HG02798 (cell line): ENCODE results near the gene FASTK.

Experiments
- ATAC-seq: cut with Tn5 transposase; IDR thresholded peaks from one replicate; pipeline ENCODE4 v1.9.1; 2021; ENCODE audit warnings: mild to moderate bottlenecking; ENCODE audit not compliant: unreplicated experiment, poor library complexity

FASTK gene

GRCh38 chr7:151083071-151083823 is 2.6 kb upstream of the FASTK start, which contains the start of gene TMUB1:
Gene TMUB1 (minus strand): TSS chr7:151083493. CDS start chr7:151082563, 930 bp downstream.
- peak; percentile 64 for ATAC-seq

DNA sequence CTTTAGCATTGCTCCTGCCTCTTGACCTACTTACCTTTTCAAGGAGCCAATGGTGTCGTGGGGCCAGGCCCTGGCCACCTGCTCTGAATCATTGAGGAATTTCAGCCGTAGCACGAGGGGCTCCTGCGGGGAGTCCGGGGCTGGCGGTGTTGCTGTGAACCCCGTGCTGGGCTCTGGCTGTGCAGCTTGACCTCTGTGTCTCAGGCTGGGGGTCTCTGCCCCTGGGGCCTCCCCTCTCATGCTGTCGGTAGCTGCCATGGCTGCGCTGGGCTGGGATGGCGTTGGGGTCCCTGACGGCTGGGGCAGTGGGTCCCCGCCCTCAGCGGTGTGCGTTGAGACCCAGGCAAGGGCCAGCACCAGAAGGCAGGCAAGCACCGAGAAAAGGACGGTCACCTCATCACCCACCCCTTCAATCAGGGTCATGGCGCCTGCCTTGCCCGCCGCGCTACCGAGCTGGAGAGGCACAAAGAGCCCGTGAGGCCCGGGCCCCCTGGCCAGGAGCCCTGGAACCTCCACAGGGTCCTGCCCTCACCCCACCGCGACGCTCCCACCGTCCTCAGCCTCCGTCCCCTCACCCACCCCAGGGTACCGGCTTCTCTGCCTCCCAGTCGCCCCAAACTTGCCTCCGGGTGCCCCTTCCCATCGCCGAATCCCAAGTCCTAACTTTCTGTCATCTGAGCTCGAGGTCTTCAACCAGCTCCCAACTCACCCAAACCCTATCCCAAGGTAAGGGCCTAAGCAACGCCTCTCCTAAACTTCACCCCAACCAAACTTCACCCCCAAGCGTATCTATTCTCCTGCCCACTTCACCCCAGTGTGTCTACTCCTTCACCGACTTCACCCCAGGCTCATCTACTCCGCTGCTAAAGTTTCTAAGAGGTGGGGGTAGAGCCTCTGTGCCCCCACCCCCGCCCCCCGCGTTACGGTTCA is 1.8 kb upstream of the FASTK start:
- ATAC-seq, result no peak

GRCh38 chr7:151081170-151082101 is 827 bp upstream of the FASTK start:
- no peak for ATAC-seq

DNA sequence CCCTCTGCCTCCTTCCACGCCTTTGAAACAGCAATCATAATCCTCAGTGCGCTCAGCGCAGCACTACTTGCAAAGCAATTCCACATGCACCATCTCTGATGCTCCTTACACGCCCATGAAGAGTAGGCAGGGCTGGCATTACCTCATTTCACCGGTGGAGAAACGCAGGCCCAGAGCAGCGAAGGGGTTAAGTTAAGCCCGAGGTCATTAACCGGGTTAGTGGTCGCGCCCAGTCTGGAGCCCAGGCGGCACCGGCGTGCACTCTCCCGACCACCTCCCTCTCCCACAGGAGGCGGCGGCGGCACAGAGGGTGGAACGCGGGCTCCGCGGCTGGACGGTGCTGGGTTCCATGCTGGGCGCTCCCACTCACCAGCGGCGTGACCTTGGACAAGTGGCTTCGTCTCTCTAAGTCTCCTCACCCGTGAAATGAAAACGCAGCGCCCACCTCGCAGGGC is 515 bp downstream of the FASTK start:
- ATAC-seq, result no peak

- ATAC-seq, result no peak
Observed at GRCh38 chr7:151079199-151079910, 1.3 kb downstream of the FASTK start.

- no peak for ATAC-seq
Observed at GRCh38 chr7:151078233-151079040, 2.2 kb downstream of the FASTK start.

GRCh38 chr7:151077705-151078232 is 2.8 kb downstream of the FASTK start:
- no peak for ATAC-seq

- no peak for ATAC-seq
Observed at GRCh38 chr7:151076863-151077704, 3.5 kb downstream of the FASTK start.

DNA sequence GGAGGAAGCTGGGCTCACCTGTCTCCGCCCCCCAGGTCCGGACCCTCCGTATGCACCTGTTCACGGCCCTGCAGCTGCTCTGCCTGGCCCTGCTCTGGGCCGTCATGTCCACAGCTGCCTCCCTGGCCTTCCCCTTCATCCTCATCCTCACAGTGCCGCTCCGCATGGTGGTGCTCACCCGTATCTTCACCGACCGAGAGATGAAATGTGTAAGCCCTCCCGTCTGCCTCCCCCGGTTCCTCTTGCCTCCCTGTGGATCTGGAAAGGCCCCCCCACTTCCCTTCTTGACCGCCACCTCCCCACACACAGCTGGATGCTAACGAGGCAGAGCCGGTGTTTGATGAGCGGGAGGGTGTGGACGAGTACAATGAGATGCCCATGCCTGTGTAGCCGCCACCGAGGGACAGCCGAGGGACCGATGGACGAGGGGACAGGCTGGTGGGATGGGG is 4.6 kb downstream of the FASTK start:
- ATAC-seq, result no peak

DNA sequence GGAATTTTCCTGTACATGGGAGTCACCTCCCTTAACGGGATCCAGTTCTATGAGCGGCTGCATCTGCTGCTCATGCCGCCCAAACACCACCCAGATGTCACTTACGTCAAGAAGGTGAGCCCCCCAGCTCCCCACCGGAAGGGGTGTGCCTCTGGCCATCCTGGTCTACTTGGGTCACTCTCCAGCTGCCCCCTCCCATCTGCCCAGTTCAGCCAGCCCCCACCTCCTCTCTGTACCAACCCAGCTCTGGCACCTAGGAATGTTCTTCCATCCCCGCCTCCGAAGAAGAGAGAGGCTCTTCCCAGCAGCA is 5.0 kb downstream of the FASTK start:
- ATAC-seq, result no peak

- no peak for ATAC-seq
Observed at GRCh38 chr7:151074817-151075661, 5.6 kb downstream of the FASTK start.

DNA sequence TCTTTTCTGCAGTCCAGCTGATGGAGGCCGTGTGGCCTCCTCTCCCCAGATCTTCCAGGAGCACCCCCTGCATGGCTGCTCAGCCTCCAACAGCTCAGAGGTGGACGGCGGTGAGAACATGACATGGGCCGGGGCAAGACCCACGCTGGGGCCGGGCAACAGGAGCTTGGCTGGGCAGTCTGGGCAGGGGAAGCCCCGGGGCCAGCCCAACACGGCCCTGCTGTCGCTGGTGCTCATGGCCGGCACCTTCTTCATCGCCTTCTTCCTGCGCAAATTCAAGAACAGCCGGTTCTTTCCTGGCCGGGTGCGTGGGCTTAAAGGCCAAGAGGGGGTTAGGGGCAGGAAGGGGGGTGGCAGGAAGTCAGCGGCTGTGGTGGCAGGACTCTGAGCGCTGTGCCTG is 6.6 kb downstream of the FASTK start:
- ATAC-seq, result no peak

DNA sequence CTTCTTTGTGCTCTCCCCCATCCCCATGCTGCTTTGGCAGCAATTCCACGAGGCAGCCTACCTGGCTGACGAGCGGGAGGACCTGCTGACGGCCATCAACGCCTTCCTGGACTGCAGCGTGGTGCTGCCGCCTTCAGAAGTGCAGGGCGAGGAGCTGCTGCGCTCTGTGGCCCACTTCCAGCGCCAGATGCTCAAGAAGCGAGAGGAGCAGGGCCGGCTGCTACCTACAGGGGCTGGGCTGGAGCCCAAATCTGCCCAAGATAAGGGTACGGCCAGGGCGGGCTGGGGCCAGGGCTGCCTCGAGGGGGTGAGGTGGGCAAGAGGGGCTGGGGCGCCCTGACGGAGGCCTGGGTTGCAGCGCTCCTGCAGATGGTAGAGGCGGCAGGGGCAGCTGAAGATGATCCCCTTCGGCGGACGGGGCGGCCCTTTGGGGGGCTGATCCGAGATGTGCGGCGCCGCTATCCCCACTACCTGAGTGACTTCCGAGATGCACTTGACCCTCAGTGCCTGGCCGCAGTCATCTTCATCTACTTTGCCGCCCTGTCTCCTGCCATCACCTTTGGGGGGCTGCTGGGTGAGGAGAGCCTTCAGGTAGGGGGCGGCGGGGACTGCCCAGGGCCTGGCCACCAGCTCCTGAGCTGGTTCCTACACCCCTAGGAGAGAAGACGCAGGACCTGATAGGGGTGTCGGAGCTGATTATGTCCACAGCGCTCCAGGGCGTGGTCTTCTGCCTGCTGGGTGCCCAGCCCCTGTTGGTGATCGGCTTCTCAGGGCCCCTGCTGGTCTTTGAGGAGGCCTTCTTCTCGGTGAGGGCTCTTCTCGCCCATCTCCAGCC is 9.4 kb downstream of the FASTK start:
- ATAC-seq, result no peak

- ATAC-seq, result no peak
Observed at GRCh38 chr7:151070574-151070960, 10.0 kb downstream of the FASTK start.

GRCh38 chr7:151069841-151070573 is 10.6 kb downstream of the FASTK start:
- ATAC-seq, result no peak
